ENCODE data around the gene GJC1. TPM values are rescaled to one million over a fixed set of nuclear protein-coding genes. Genes with fewer than 3 reads are reported as not detected.
A peak's percentile ranks its signal among the peaks of the same experiment; 100 is the strongest.

Gene GJC1
- total RNA-seq, 1 experiment from 2014 or later: 19.5 TPM

GRCh38 chr17:44801880-44802279, 28.2 kb downstream of the GJC1 start:
- DNase-seq (ENCODE audit: low read depth): no peak

- no peak for DNase-seq (ENCODE audit: low read depth)
These were observed 31.7 kb downstream of the GJC1 start for GRCh38 chr17:44798356-44798755.

DNA sequence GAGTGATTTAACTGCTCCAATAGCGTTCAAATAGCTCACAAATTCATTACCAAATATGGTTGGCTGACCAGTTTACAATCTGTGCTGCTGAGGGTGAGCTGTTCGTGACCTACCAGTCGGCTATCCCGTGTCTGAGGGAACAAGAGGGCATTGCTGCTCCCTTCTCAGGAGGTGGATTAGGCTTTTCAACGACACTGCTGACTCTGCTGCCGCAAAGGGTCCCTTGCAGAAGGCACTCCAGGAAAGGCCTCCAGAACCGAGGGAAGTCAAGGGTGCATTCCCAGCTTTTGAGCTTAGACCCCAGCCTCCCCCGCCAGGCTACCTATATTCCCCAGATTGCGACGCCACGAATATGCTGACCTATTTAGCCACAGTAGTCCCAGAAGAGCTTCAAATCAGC, 32.3 kb downstream of the GJC1 start:
- DNase-seq (ENCODE audit: low read depth): peak; percentile 45

DNA sequence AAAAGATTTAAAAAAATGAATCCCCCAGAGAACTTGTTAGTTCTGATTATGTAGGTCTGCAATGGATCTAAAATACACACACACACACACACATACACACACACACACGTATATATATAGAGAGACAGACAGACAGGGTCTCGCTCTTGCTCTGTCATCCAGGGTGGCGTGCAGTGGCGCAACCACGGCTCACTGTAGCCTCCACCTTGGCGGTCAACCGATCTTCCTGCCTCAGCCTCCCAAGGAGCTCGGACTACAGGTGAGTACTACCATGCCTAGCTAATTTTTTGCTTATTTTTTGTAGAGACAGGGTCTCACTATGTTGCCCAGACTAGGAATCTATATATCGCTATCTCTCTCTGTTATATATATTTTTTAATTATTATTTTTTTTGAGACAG, 33.4 kb downstream of the GJC1 start:
- no peak for DNase-seq (ENCODE audit: low read depth)

- DNase-seq (ENCODE audit: low read depth): no peak
These were observed 34.2 kb downstream of the GJC1 start for GRCh38 chr17:44795928-44796327.

- no peak for DNase-seq (ENCODE audit: low read depth)
These were observed 34.7 kb downstream of the GJC1 start for GRCh38 chr17:44795421-44795820.

- peak; percentile 97 for DNase-seq (ENCODE audit: low read depth)
These were observed 35.2 kb downstream of the GJC1 start for GRCh38 chr17:44794851-44795413.

GRCh38 chr17:44793885-44794842, 35.9 kb downstream of the GJC1 start:
- peak; percentile 11 for DNase-seq (ENCODE audit: low read depth)

DNA sequence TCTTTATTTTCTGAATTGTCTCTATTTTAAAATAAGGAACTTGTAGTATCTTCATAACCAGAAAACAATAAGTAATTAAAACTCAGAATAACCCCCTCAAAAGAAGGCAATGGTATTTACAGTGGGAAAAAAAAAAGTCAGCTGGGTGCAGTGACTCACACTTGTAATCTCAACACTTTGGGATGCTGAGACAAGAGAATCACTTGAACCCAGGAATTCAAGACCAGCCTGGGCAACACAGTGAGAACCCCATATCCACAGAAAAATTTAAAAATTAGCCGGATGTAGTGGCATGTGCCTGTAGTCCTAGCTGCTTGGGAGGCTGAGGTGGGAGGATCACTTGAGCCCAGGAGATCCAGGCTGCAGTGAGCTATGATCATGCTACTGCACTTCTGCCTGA, 37.8 kb downstream of the GJC1 start:
- DNase-seq (ENCODE audit: low read depth): peak; percentile 58

DNA sequence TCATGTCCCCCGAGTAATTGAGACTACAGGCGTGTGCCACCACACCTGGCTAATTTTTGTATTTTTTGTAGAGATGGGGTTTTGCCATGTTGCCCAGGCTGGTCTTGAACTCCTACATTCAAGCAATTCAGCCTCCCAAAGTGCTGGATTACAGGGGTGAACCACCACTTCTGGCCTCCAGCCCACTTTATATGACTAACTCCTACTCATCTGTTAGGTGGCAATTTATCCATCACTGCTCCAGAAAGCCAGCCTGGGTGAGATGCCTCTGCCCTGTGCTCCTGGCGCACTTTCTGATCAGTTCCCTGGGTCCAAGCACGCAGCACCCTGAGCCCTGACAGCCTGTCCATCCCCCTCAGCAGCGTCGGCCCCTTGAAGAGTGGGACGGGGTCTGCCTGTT, 41.9 kb downstream of the GJC1 start:
- DNase-seq (ENCODE audit: low read depth): peak; percentile 23

GRCh38 chr17:44787271-44787940, 42.7 kb downstream of the GJC1 start:
- no peak for DNase-seq (ENCODE audit: low read depth)

DNA sequence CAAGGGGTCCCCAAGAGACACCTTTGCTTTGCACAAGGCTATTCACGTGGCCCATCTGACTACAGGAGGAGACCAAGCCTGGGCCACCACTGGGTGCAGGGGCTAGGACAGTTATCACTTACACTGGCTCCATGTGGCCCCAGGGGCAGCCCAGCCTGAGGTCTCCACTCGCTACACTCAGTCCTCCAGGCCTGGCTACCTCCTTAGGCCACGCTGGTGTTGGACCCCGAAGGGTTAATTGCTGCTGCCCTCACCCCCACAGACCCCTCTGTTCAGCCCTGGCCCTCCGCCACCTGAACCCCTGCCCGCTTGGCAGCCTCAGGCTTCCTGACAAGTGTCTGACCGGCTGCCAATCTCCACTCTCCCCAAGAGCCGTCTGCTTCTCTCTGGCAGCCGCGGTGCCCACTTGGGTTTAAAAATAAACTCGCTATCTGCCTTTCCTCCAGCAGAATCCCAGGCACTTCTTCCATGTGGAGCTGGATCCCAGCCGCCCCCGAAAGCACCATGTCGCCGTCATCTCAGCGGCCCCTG, 43.5 kb downstream of the GJC1 start:
- DNase-seq (ENCODE audit: low read depth): no peak

DNA sequence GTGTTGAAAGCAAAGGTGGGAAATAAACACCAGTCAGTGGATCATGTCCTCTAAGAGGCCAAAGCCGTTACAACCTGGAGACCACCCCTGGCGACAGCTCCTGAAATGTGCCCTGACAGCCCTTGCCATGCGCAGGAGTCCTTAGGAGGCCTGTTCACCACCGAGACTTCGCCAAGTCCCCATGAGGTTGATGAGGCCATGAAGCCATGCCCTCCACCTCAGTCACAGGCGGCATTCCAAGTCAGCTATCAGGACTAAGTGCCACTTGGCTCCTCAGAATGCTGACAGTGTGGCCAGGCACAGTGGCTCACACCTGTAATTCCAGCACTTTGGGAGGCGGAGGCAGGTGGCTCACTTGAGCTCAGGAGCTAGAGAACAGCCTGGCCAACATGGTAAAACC, 44.2 kb downstream of the GJC1 start:
- no peak for DNase-seq (ENCODE audit: low read depth)

DNA sequence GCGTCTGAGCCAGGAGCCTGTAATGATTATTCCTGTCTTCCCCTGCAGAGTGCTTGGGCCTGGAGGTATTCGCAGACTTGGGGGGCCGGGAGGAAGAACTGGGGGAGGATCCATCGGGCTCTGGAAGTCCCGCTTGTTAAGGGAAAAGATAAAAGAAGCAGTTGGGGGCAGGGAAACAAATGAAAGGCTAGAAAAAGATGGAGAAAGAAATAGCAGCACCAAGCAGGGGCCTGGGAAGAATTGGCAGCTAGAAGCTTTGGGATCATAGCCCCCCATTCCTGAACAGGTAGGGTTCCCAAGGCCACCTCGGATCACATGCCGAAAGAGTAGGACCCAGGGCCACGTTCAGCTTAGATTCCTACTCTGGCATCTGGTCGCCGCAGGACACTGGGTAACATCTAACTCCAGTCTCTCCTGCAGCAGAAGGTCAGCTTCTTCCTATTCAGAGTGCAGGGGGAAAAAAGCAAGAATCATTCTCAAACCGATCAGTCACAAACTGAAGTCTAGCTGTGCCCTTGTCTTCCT, 47.7 kb downstream of the GJC1 start:
- no peak for DNase-seq (ENCODE audit: low read depth)

DNA sequence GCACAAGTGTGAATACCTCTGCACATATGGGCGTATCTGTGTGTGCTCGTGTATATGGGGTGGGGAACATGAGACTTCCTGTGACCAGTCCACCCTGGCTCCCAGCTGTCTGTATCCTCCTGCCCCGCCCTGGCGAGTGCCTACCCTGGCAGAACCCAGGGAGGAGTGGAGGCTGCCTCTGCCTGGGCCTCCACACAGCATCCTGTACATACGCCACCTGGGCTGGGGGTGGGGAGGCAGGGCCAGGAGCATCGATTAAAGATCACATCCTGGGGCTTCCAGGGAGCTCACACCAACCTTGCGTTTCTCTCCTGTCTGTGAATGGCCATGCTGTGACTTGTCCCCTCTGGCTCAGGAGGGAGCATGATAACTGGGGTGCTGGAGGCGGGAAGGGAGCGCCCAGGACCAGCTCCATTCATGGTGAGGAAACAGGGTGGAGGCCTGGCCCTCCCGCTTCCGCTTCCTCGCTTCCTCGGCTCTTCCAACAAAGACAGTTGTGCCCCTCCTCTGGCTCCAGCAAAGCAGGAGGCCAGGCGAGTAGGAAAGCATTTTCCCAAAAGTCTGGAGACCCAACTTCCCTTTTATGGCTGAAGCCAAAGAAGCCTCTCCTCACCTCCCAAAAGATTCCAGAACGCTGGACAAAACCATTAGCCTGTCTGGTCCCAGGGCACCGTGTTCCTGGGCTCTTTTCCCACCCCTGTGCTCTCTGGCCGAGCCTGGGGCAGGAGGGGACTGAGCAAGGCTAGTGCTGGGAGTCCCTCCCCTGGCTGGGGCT, 48.3 kb downstream of the GJC1 start:
- no peak for DNase-seq (ENCODE audit: low read depth)

DNA sequence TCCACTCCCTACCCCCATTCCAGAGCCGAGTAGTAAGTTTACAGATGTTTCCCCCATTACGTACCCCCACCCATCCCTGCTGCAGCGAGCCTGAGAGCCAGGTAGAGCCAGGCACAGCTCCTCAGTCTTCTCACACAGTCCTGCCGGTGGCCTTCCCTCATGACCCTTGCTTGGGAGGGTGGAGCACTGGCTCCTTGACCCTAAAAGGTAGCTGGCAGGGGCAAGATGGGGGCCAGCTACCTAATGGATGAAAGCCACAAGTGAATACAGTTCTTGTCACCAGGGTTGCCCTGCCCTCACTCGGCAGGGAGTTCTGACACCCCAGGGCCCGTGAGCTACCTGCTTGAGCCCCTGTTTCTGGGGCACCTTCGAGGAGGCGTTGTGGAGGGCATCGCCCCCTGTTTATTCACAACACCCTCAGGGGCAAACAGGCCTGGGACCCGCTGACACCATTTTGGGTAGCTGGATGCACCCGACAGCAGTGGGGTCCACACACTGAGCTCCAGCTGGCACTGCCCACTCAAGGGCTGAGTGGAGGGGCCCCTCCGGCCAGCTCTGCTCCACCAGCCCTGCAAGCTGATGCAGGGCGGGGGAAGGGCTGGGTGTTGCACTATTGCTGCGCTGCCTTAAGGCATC, 49.1 kb downstream of the GJC1 start:
- DNase-seq (ENCODE audit: low read depth): no peak

DNA sequence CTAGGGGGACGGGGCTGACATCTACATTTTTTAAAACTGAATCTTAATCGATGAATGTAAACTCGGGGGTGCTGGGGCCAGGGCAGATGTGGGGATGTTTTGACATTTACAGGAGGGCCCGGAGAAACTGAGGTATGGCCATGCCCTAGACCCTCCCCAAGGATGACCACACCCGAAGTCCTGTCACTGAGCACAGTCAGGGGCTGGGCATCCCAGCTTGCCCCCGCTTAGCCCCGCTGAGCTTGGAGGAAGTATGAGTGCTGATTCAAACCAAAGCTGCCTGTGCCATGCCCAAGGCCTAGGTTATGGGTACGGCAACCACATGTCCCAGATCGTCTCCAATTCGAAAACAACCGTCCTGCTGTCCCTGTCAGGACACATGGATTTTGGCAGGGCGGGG, 49.9 kb downstream of the GJC1 start:
- DNase-seq (ENCODE audit: low read depth): no peak

DNA sequence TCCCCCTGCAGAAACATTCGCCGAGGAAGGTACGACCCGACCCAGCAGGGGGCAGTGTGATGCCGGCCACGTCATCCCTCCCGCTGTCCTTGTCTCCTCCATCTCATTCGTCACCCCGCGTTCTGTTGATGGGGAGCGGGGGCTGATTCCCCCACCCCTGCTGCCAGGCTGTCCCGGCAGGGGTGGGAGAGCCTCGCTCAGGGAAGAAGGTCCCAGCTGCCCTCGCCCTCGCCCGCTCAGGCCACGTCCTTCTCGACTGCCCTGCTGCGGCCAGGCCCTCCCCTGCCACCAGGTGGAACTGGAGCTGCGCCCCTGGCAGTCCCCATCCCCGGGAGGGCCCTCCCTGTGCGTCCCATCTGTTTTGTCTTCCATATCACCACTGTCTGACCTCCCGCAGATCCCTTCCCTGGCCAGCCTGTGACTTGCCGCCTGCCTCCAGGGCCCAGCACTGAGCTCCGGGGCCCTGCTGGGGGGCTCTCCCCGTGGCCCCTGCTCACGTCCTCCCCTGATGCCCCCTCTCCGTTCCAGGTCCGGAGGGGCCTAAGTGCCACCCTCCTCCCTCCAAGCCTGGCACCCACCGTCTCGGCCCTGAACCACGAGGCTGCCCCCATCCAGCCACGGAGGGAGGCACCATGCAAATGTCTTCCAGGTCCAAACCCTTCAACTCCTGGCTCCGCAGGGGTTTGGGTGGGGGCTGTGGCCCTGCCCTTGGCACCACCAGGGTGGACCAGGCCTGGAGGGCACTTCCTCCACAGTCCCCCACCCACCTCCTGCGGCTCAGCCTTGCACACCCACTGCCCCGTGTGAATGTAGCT, 50.7 kb downstream of the GJC1 start:
- DNase-seq (ENCODE audit: low read depth): peak; percentile 72

DNA sequence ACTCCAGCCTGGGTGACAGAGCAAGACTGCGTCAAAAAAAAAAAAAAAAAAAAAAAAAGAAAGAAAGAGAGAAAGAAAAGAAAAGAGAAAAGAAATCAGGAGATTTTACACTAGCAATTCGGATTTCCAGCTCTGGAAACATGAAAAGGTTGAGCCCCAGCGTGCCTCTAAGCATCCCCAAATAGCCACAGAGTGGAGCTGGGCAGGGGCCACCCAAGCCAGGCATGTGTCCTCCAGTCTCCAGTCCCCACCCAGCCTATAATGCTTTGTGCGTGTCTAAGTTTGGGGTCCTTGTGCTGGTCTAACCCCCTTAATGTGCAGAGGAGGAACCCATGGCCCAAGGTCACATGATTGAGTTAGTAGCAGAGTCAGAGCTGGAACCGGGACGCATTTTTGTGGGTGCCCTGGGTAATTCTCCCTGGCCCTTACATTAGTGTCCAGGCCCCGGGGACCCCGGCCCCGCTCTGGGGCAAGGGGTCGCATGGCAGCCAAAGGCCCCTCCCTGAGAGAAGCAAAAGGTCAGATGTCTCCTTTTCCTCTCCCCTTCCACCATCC, 51.4 kb downstream of the GJC1 start:
- DNase-seq (ENCODE audit: low read depth): no peak
